Tibial nerve (tissue), 4 donors: ENCODE data around the gene CALY.

Experiments
- EP300 ChIP-seq, 2 donors: sonication (generic); formaldehyde crosslinking; IDR thresholded peaks; one replicate each; pipeline ENCODE4 v1.6.1; 2017; ENCODE audit warnings: antibody characterized with exemption in 2 of 2, mild to moderate bottlenecking in 1 of 2
- POLR2A ChIP-seq, 2 donors: fragments of 450-650 bp; IDR thresholded peaks; one replicate each; pipeline ENCODE4 v1.6.1; 2017; ENCODE audit warnings: antibody characterized with exemption in 2 of 2, mild to moderate bottlenecking in 2 of 2, moderate library complexity in 2 of 2
- TF ChIP-seq, protein P1 (sequence below), 5 experiments: fragments of 200-600 bp in 3 of 5; fragments of 450-650 bp in 2 of 5; sonication (generic) in 3 of 5; IDR thresholded peaks; one replicate each; pipeline ENCODE4 v1.5.1; 2016 to 2019; ENCODE audit warnings: antibody characterized with exemption in 5 of 5, mild to moderate bottlenecking in 3 of 5, moderate library complexity in 2 of 5

GRCh38 chr10:133295426-133296320 is 41.0 kb downstream of the CALY start:
- TF ChIP-seq POLR2A (IDR thresholded peaks at IDR 0.05) (no peak), EP300 (IDR thresholded peaks at IDR 0.05) (no peak)
- TF ChIP-seq, protein P1, sequence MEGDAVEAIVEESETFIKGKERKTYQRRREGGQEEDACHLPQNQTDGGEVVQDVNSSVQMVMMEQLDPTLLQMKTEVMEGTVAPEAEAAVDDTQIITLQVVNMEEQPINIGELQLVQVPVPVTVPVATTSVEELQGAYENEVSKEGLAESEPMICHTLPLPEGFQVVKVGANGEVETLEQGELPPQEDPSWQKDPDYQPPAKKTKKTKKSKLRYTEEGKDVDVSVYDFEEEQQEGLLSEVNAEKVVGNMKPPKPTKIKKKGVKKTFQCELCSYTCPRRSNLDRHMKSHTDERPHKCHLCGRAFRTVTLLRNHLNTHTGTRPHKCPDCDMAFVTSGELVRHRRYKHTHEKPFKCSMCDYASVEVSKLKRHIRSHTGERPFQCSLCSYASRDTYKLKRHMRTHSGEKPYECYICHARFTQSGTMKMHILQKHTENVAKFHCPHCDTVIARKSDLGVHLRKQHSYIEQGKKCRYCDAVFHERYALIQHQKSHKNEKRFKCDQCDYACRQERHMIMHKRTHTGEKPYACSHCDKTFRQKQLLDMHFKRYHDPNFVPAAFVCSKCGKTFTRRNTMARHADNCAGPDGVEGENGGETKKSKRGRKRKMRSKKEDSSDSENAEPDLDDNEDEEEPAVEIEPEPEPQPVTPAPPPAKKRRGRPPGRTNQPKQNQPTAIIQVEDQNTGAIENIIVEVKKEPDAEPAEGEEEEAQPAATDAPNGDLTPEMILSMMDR (IDR thresholded peaks at IDR 0.05), result no peak
